HUES6 (cell line): ENCODE measurements around the gene SRRM2.
"Not testable (repeated sequence)": the region's sequence is repeated elsewhere in the genome, so short reads cannot be mapped to it uniquely, and the experiment has no call there.

Experiments
- H3K27ac ChIP-seq: 2 replicates; pipeline ENCODE4 v1.7.0; 2013; ENCODE audit warnings: low read depth, mild to moderate bottlenecking, low read length, inconsistent platforms
- H3K27me3 ChIP-seq: 2 replicates; pipeline ENCODE4 v1.6.1; 2013; ENCODE audit warnings: low read length; ENCODE audit not compliant: control insufficient read depth, insufficient read depth
- H3K36me3 ChIP-seq: 2 replicates; pipeline ENCODE4 v1.6.1; 2013; ENCODE audit warnings: low read length; ENCODE audit not compliant: control insufficient read depth, insufficient read depth
- H3K4me1 ChIP-seq: 2 replicates; pipeline ENCODE4 v1.6.1; 2013; ENCODE audit warnings: low read length; ENCODE audit not compliant: control insufficient read depth, insufficient read depth
- H3K4me3 ChIP-seq: 2 replicates; pipeline ENCODE4 v1.5.1; 2013; ENCODE audit warnings: low read depth, low read length
- H3K9ac ChIP-seq: one replicate; pipeline ENCODE4 v1.6.1; 2013; ENCODE audit warnings: mild to moderate bottlenecking, low read length
- H3K9me3 ChIP-seq: 2 replicates; pipeline ENCODE4 v1.6.1; 2013; ENCODE audit warnings: low read depth, low read length; ENCODE audit not compliant: control insufficient read depth, insufficient read depth

The SRRM2 gene

DNA sequence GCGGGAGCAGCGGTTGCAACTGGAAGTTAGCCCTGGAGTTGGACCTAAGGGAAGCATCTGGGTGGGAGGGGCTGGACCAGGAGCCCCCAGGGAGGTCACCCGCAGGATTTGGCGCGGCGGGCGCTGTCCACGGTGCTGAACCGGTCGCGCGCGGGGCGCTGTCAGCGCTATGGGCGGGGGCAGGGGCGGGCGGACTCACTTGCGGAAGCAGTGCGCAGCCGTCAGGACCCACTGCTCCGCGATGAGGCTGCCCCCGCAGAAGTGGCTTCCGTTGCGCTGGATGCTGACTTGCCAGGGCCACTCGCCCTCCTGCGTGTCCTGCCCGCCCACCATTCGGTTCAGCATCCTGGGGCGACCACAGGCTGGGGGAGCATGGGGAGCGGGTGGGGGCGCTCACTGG lies 36.9 kb upstream of the SRRM2 start:
- H3K27ac ChIP-seq, result no peak overlapping the region
- peak overlapping the region; percentile 53 for H3K4me3 ChIP-seq
- no peaks in the 10 kb centered on the region for H3K9me3 ChIP-seq
- no peak overlapping the region for H3K9ac ChIP-seq
- peaks cover 5% of the 10 kb centered on the region; the same call in 1 of the 2 replicates for H3K27me3 ChIP-seq
- no peaks in the 10 kb centered on the region for H3K36me3 ChIP-seq
- H3K4me1 ChIP-seq, result peaks cover 6% of the 10 kb centered on the region

DNA sequence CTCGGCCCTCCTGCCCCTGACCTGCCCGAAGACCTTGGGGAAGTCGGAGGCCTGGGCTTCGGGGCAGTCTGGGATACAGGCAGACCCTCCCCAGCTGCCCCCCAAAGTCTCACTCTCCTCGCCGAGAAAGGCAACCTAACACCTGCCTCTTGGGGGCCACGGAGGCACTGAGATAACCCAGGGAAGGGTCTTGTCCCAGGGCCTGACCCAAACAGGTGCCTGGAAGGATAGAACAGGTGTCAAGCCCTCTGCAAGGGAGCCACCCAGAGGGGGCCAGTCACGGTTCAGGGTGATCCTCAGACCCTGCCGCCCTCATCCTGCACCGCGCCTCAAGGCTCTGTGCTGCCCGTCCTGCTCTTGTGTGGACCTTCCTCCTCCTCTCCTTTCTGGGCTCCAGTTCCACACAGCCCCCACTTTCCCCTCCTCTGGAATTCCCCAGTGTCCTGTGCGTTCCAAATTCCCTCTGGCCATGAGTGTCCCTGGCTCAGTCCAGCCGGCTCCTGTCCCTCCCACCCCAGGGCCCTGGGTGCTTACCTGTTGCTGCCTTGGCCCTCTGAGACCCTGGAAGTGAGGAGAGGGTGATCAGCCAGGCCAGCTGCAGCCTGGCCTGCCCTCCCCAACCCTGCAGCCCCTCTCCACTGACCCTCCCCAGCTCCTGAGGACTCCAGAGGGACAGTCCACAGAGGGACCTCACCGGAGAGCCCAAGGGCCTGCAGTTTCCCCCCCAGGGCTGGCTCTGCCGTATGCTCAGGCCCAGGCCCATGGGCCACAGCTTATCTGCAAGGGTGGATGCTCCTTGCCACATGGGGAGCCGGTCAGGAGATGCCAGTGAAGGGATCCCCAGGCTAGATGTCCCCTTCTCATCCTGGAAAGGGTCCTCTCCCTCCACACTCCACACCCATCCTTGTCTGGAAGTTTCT lies 36.2 kb upstream of the SRRM2 start:
- Histone ChIP-seq H3K27me3 (peaks cover 5% of the 10 kb centered on the region; the same call in 1 of the 2 replicates), H3K4me3 (peak overlapping the region; percentile 53), H3K9ac (no peak overlapping the region), H3K27ac (no peak overlapping the region), H3K36me3 (no peaks in the 10 kb centered on the region), H3K4me1 (peaks cover 6% of the 10 kb centered on the region), H3K9me3 (no peaks in the 10 kb centered on the region)

DNA sequence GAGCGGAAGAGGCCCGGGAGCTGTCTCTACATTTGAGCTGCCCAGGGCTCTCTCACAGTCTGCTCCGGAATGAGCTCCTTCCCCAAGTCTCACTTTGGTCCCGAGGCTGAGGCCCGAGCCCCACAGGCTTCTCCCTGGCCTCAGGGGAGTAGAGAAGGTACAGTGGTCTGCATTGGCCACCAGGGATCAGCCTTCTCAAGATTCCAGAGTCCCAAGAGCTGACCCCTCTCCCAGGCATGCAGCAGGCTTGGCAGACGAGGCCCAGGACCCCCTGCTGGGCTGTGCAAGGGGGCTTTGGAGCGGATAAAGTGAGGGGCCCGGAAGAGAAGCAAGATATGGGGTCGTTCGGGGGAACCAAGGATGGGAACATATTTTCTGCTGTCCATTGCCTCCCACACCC lies 35.5 kb upstream of the SRRM2 start:
- no peak overlapping the region for H3K4me3 ChIP-seq
- peaks cover 5% of the 10 kb centered on the region; the same call in 1 of the 2 replicates for H3K27me3 ChIP-seq
- no peak overlapping the region for H3K27ac ChIP-seq
- H3K9me3 ChIP-seq, result no peaks in the 10 kb centered on the region
- peaks cover 6% of the 10 kb centered on the region for H3K4me1 ChIP-seq
- no peaks in the 10 kb centered on the region for H3K36me3 ChIP-seq
- no peak overlapping the region for H3K9ac ChIP-seq

DNA sequence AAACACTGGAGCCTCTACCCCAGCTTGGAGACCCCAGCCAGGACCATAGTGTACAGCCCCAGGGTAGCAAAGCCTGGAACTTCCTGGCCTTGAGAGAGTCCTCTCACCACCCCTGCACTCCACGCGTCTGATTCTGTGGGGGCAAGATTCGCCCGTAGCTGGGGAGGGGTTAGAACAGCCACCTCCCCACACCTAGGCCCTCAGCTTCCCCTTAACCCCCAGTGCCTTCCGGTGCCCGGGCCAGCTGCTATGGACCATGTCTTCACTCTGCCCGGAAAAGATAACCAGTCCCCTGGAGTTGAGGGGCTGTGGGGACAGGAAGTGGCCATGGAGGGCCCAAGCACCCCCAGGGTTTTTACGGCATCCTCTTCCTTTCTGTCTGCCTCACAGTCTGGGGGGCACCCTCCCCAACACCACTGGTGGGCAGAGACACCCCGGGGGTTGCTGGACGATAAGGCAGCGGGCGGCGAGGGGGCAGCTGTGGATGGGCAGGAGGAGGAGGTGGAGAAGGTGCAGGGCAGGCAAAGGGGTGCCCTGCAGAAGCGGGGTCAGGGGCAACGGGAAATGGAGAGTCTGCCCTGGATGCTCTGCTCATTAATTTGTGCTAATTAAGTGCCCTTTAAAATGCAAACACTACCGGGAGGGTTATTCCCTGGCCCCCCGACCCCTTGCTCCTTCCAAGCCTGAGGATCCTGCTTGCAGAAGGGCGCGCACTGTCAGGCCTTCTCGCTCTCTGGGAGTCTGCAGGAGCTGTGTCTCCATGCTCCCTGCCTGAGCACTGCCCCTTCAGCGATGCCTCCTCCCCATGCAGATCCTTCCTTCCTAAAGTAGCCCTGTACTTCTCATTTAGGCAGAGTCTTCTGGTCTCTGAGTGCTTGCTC lies 34.8 kb upstream of the SRRM2 start:
- Histone ChIP-seq H3K36me3 (no peaks in the 10 kb centered on the region), H3K27me3 (peaks cover 5% of the 10 kb centered on the region; the same call in 1 of the 2 replicates), H3K9me3 (no peaks in the 10 kb centered on the region), H3K27ac (no peak overlapping the region), H3K9ac (no peak overlapping the region), H3K4me1 (peaks cover 6% of the 10 kb centered on the region), H3K4me3 (no peak overlapping the region)

DNA sequence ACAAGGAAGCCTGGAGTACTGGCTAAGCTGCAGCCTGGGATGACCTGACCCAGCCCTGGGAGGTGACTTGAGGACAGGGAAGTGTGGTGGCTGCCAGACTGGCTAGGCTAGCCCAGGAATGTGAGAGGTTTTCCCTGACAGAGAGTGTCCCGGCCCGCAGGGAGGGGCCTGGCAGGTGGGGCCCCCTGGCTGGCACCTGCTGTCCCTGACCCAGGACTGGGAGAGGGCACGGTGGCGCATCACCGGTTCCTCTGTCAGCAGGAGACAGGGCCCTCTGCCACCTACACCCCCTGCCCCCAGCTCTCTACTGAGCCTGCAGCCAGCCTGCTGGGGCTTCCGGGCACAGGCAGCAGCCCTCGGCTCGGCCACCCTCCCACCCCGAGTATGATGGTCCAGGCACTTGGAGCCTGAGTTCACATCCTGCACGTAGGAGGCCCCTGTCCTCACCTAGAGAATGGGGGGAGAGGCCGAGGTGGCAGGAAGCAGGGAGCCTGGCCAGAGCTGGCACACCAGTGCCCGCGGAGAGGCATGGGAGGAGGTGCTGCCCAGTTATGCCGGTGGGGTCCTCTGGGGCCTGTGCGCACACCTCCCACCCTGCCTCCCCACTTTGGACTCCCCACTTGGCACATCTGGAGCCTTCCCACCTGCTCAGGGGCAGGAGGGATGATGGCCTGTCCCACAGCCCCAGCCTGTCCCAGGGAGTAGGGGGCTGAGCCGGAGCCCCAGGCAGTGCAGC lies 32.9 kb upstream of the SRRM2 start:
- Histone ChIP-seq H3K27ac (no peak overlapping the region), H3K4me3 (peak overlapping the region; percentile 65; the same call in 1 of the 2 replicates), H3K9me3 (no peaks in the 10 kb centered on the region), H3K9ac (no peak overlapping the region), H3K4me1 (peaks cover 6% of the 10 kb centered on the region), H3K27me3 (peaks cover 5% of the 10 kb centered on the region; the same call in 1 of the 2 replicates), H3K36me3 (no peaks in the 10 kb centered on the region)

DNA sequence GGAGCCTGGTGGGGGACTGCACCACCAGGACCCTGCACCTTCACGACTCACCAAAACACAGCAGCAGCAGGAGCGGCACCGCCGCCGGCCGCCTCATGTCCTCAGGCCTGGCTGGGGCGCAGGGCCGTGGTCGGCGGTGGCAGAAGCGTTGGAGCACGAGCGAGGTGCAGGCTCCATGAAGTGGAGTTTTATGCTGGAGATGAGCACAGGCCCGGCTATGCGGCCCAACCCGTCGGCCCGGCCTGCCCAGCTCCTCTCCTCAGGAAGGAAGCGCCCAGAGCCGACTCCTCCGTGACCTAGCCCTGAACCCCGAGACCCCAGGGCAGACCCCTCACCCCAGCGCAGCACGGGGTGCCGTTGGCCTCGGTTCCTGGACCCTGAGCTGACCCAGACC lies 32.4 kb upstream of the SRRM2 start, which contains the start of gene PRSS27:
PRSS27 (minus strand) TSS at position 161 of the 394 bp plus-strand sequence; CDS start at position 97, 64 bp downstream.
- H3K9me3 ChIP-seq, result no peaks in the 10 kb centered on the region
- no peaks in the 10 kb centered on the region for H3K36me3 ChIP-seq
- H3K27me3 ChIP-seq, result peaks cover 5% of the 10 kb centered on the region; the same call in 1 of the 2 replicates
- peaks cover 6% of the 10 kb centered on the region for H3K4me1 ChIP-seq
- H3K4me3 ChIP-seq, result peak within 1 kb of the TSS; percentile 65
- H3K27ac ChIP-seq, result no peak within 1 kb of the TSS
- H3K9ac ChIP-seq, result peak within 1 kb of the TSS; percentile 64

DNA sequence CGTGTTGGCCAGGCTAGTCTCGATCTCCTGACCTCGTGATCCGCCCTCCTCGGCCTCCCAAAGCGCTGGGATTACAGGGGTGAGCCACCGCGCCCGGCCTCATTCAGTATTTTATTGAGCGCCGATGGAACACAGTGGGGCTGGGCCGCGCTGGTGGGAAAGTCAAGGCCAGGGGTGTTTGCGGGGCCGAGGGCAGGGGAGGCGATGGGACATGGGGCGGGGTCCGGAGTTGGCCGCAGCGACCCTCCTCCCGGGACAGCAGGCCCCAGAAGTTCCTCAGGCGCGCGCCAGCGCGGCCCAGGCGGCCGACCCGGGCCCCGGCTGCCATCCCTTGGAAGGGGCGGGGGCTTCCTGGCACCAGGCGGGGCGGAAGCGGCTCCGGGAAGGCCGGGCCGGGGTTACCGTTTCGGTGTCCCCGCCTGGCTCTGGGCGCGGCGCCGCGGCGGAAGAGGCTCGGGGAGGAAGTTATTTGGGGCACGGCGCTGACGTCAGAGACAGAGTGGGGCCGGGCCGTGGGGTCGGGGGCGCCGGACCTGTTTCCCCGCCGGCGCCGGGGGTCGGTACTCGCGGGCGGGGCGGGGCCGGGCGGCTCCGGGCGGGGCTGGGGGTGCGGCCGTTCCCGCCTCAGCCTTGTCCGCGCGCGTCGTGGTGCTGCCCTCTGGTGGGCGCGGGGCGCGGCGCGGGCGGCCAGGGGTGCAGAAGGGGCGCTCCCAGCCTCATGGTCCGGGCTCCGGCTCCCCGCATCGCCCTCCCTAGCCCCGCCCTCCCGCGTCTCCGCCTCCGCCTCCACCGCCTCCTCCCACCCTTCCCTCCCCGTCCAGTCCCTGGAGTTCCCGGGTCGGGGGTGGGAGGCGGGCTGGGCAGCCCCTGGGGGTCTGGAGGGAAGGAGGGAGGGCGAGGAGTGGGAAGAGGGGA lies 31.5 kb upstream of the SRRM2 start:
- Histone ChIP-seq H3K4me3 (peak overlapping the region; percentile 65), H3K27ac (no peak overlapping the region), H3K36me3 (no peaks in the 10 kb centered on the region), H3K9ac (peak overlapping the region; percentile 64), H3K4me1 (peaks cover 4% of the 10 kb centered on the region), H3K27me3 (peaks cover 4% of the 10 kb centered on the region; the same call in 1 of the 2 replicates), H3K9me3 (no peaks in the 10 kb centered on the region)

DNA sequence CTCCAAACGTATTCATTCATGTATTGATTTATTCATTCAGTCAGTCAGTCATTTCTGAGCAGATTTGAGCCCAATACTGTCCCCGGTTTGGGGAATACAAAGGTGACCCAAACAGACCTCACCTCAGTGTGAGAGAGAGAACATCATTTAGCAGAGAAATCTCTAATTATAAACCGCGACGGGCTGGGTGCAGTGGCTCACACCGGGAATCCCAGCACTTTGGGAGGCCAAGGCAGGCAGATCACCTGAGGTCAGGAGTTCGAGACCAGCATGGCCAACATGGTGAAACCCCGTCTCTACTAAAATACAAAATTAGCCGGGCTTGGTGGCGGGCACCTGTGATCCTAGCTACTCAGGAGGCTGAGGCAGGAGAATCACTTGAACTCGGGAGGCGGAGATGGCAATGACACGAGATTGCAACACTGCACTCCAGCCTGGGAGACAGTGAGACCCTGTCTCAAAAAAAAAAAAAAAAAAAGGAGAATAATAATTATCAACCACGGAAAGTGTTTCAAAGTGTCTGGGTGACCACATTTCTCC lies 30.7 kb upstream of the SRRM2 start:
- H3K4me1 ChIP-seq, H3K36me3 ChIP-seq, H3K27ac ChIP-seq, H3K9ac ChIP-seq, H3K27me3 ChIP-seq, H3K9me3 ChIP-seq: not testable (repeated sequence)
- peak overlapping the region; percentile 52 for H3K4me3 ChIP-seq

DNA sequence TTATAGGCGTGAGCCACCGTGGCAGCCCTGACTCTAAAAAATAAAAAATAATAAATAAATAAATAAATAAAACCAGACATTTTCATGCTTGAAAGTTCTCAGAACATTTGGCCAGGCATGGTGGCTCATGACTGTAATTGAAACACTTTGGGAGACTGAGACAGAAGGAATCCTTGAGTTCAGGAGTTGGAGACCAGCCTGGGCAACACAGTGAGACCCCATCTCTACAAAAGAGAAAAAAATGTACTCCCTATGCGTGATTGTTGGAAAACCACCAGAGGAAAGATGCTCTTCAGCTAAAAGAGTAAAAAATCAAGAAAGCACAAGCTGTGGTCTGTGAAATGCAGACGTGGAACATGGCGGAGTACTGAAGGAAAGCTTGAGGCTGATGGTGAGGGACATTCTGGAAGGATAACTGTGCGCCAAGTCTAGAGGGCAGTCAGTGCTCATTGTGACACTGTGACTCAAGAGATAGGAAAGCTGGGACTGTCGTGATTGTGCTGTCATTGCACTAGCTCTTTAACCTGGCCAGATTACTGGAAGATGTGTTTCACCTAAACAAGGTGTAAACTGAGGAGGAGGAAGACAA lies 28.3 kb upstream of the SRRM2 start:
- H3K4me1 ChIP-seq, result peaks cover 3% of the 10 kb centered on the region
- no peak overlapping the region for H3K9ac ChIP-seq
- H3K9me3 ChIP-seq, result no peaks in the 10 kb centered on the region
- H3K27ac ChIP-seq, result no peak overlapping the region
- H3K4me3 ChIP-seq, result no peak overlapping the region
- H3K27me3 ChIP-seq, result no peaks in the 10 kb centered on the region
- no peaks in the 10 kb centered on the region for H3K36me3 ChIP-seq
